HG03442 (cell line): Measurements from ENCODE around the gene FSTL5.

Experiments used
- ATAC-seq: cut with Tn5 transposase; IDR thresholded peaks from one replicate; pipeline ENCODE4 v1.9.1; 2021; ENCODE audit warnings: mild to moderate bottlenecking, moderate library complexity; ENCODE audit not compliant: unreplicated experiment

FSTL5 gene

GRCh38 chr4:161717084-161717483 lies 446.7 kb downstream of the FSTL5 start:
- ATAC-seq = no peak

- ATAC-seq = no peak
These were observed 448.9 kb downstream of the FSTL5 start for GRCh38 chr4:161714931-161715330.

GRCh38 chr4:161714022-161714751 lies 449.6 kb downstream of the FSTL5 start:
- ATAC-seq = no peak

- no peak for ATAC-seq
These were observed 459.1 kb downstream of the FSTL5 start for GRCh38 chr4:161704653-161705052.

- no peak for ATAC-seq
These were observed 459.8 kb downstream of the FSTL5 start for GRCh38 chr4:161704040-161704439.

GRCh38 chr4:161702287-161702686 lies 461.5 kb downstream of the FSTL5 start:
- ATAC-seq = no peak

- ATAC-seq = no peak
These were observed 466.9 kb downstream of the FSTL5 start for GRCh38 chr4:161696944-161697343.

- ATAC-seq = no peak
These were observed 483.7 kb downstream of the FSTL5 start for GRCh38 chr4:161680146-161680545.

GRCh38 chr4:161664740-161665139 lies 499.1 kb downstream of the FSTL5 start:
- ATAC-seq = no peak

GRCh38 chr4:161663844-161664243 lies 500.0 kb downstream of the FSTL5 start:
- ATAC-seq = no peak

- ATAC-seq = no peak
These were observed 505.1 kb downstream of the FSTL5 start for GRCh38 chr4:161658676-161659075.

GRCh38 chr4:161657616-161658015 lies 506.2 kb downstream of the FSTL5 start:
- ATAC-seq = no peak

GRCh38 chr4:161656594-161656993 lies 507.2 kb downstream of the FSTL5 start:
- no peak for ATAC-seq

- no peak for ATAC-seq
These were observed 508.7 kb downstream of the FSTL5 start for GRCh38 chr4:161655148-161655547.

- no peak for ATAC-seq
These were observed 510.1 kb downstream of the FSTL5 start for GRCh38 chr4:161653697-161654096.

- ATAC-seq = no peak
These were observed 512.2 kb downstream of the FSTL5 start for GRCh38 chr4:161651586-161651985.

- no peak for ATAC-seq
These were observed 513.0 kb downstream of the FSTL5 start for GRCh38 chr4:161650812-161651211.

GRCh38 chr4:161647757-161648156 lies 516.0 kb downstream of the FSTL5 start:
- ATAC-seq = no peak

- no peak for ATAC-seq
These were observed 521.1 kb downstream of the FSTL5 start for GRCh38 chr4:161642708-161643107.

GRCh38 chr4:161629694-161630441 lies 533.9 kb downstream of the FSTL5 start:
- ATAC-seq = no peak

- ATAC-seq = peak; percentile 57
These were observed 559.1 kb downstream of the FSTL5 start for GRCh38 chr4:161604516-161605300.

- no peak for ATAC-seq
These were observed 562.8 kb downstream of the FSTL5 start for GRCh38 chr4:161601011-161601410.
